K562 (cell line): Measurements from ENCODE around the gene DISC1. TPM values are rescaled to one million over a fixed set of nuclear protein-coding genes. Genes with fewer than 3 reads are reported as not detected.

Experiments
- ATAC-seq: fragments of 200-7000 bp; cut with Tn5 transposase; 3 replicates; pipeline ENCODE4 v1.9.1; 2020; ENCODE audit warnings: moderate library complexity
- BruUV-seq: library from RNA; stranded (reverse); fragments of 400-500 nt; replicated peaks from 2 replicates; lab custom pipeline; 2021; lab: Mats Ljungman, UMichigan
- CTCF ChIA-PET: fragments of 300-600 bp; formaldehyde crosslinking; extraction: SDS; loops from one replicate; lab custom pipeline; 2021; ENCODE audit warnings: low intra/inter-chr PET ratio; lab: Yijun Ruan, JAX
- POLR2A ChIA-PET: fragments of 300-600, 350-650 bp; sonication (Branson Sonifier 250); formaldehyde crosslinking; extraction: SDS; loops from one replicate; lab custom pipeline; 2021; ENCODE audit warnings: antibody characterized with exemption, inconsistent platforms; lab: Yijun Ruan, JAX
- DNase-seq, 4 experiments: peaks; one replicate each; pipeline versions ENCODE4 v3.0.0 to v3.0.0-alpha.2; 2011 to 2018; ENCODE audit warnings: low spot score in 3 of 4, mixed read lengths in 3 of 4; ENCODE audit errors: extremely low read depth in 1 of 4
- FAIRE-seq: peaks from 2 replicates; lab custom pipeline; 2011; peaks lifted over from hg19 to GRCh38; lab: Jason Lieb, UNC
- H2AFZ ChIP-seq: 2 replicates; pipeline ENCODE4 v1.6.0; 2011; ENCODE audit warnings: low read depth, low read length, control low read depth, inconsistent platforms
- H3K27ac ChIP-seq: fragments of 200-600 bp; 3 replicates; pipeline ENCODE4 v1.8.0; 2011; ENCODE audit warnings: low read depth, mild to moderate bottlenecking, control low read depth, inconsistent platforms, low read length, moderate library complexity, mixed read lengths; ENCODE audit errors: extremely low read depth
- H3K27me3 ChIP-seq, 2 experiments: fragments of 300-600 bp in 1 of 2; 2 replicates in 1 of 2; 3 replicates in 1 of 2; pipeline versions ENCODE4 v1.6.0 to v1.8.0; 2011; ENCODE audit warnings: inconsistent platforms in 2 of 2, low read length in 2 of 2, mild to moderate bottlenecking in 1 of 2, mixed read lengths in 1 of 2, moderate library complexity in 1 of 2; ENCODE audit not compliant: control insufficient read depth in 2 of 2, insufficient read depth in 2 of 2
- H3K36me3 ChIP-seq: fragments of 300-600 bp; 3 replicates; pipeline ENCODE4 v1.8.0; 2011; ENCODE audit warnings: mild to moderate bottlenecking, low read length, inconsistent platforms; ENCODE audit not compliant: control insufficient read depth, insufficient read depth
- H3K4me1 ChIP-seq, 2 experiments: fragments of 200-600 bp in 1 of 2; replicated peaks in 1 of 2; 2 replicates in 1 of 2; 3 replicates in 1 of 2; pipeline versions ENCODE4 v1.5.1 to v1.8.0; 2011; ENCODE audit warnings: inconsistent platforms in 2 of 2, low read length in 2 of 2, mild to moderate bottlenecking in 1 of 2, mixed read lengths in 1 of 2, moderate library complexity in 1 of 2; ENCODE audit not compliant: control insufficient read depth in 2 of 2, insufficient read depth in 2 of 2
- H3K4me2 ChIP-seq: 2 replicates; pipeline ENCODE4 v1.6.1; 2011; ENCODE audit warnings: low read length, control low read depth, inconsistent platforms, mixed read lengths; ENCODE audit not compliant: insufficient read depth
- H3K4me3 ChIP-seq: fragments of 200-600 bp; sonication (generic), shearing (Covaris generic); 2 replicates; pipeline ENCODE4 v1.5.1; 2016; ENCODE audit warnings: control low read depth, inconsistent platforms
- H3K79me2 ChIP-seq: fragments of 200-600 bp; 3 replicates; pipeline ENCODE4 v1.8.0; 2011; ENCODE audit warnings: low read length, inconsistent platforms; ENCODE audit not compliant: control insufficient read depth, insufficient read depth
- H3K9ac ChIP-seq, 2 experiments: 2 replicates each; pipeline versions ENCODE4 v1.6.0 to v1.6.1; 2011; ENCODE audit warnings: low read depth in 2 of 2, low read length in 2 of 2, control low read depth in 1 of 2, inconsistent platforms in 1 of 2, mild to moderate bottlenecking in 1 of 2, mixed read lengths in 1 of 2; ENCODE audit not compliant: insufficient read depth in 1 of 2
- H3K9me1 ChIP-seq: one replicate; pipeline ENCODE4 v1.6.0; 2011; ENCODE audit warnings: inconsistent platforms, mild to moderate bottlenecking, low read length, moderate library complexity; ENCODE audit not compliant: control insufficient read depth, insufficient read depth
- H3K9me3 ChIP-seq: replicated peaks from 2 replicates; pipeline ENCODE4 v1.5.1; 2011; ENCODE audit warnings: low read depth, low read length, inconsistent platforms; ENCODE audit not compliant: control insufficient read depth, insufficient read depth
- H4K20me1 ChIP-seq: replicated peaks from 2 replicates; pipeline ENCODE4 v1.6.1; 2011; ENCODE audit warnings: low read length, inconsistent platforms, mixed read lengths; ENCODE audit not compliant: control insufficient read depth, insufficient read depth
- ETV5 ChIP-seq: sonication (generic); formaldehyde crosslinking; IDR thresholded peaks from 2 replicates; pipeline ENCODE4 v1.4.0; 2020; ENCODE audit warnings: low read depth, mild to moderate bottlenecking, missing genetic modification reagents
- MTA3 ChIP-seq: fragments of 450-650 bp; formaldehyde crosslinking; IDR thresholded peaks from 2 replicates; pipeline ENCODE4 v1.6.1; 2017; ENCODE audit warnings: mild to moderate bottlenecking, borderline replicate concordance
- MYC ChIP-seq, 2 experiments: fragments of 250-450 bp in 1 of 2; sonication (Bioruptor Pico) in 1 of 2; IDR thresholded peaks; 2 replicates each; pipeline versions ENCODE4 v1.5.1 to v1.6.1; 2012 to 2021; ENCODE audit warnings: low read depth in 2 of 2, borderline replicate concordance in 1 of 2, improper control_type of control experiment in 1 of 2, low read length in 1 of 2, mild to moderate bottlenecking in 1 of 2, moderate library complexity in 1 of 2
- U2AF1 ChIP-seq: fragments of 200-400 bp; formaldehyde crosslinking; optimal IDR thresholded peaks from 2 replicates; pipeline ENCODE3; 2017; ENCODE audit warnings: mild to moderate bottlenecking, low read depth, low read length, moderate library complexity
- ZNF311 ChIP-seq: fragments of 250-450 bp; sonication (Bioruptor Pico); IDR thresholded peaks from 2 replicates; pipeline ENCODE4 v1.4.0; 2020; ENCODE audit warnings: mild to moderate bottlenecking, moderate library complexity
- whole genome bisulfite sequencing: fragments of 100-300 bp; shearing (Covaris generic); methylation state at CpG from one replicate; pipeline ENCODE4 v1.1.6; 2016; ENCODE audit warnings: low coverage, mixed read lengths; ENCODE audit not compliant: insufficient coverage; ENCODE audit errors: missing lambda C conversion rate; 5-methylcytosine and 5-hydroxymethylcytosine counted together
- in situ Hi-C: fragments of 300-500 bp; cut with MboI; formaldehyde crosslinking; loops from 4 replicates; pipeline ENCODE4 v1.15.0; 2018; ENCODE audit warnings: inconsistent platforms, mixed read lengths
- intact Hi-C: fragments of 100-400 bp; cut with micrococcal nuclease; formaldehyde crosslinking; loops from 2 replicates; pipeline ENCODE4 v1.14.2; 2022
- polyA plus RNA-seq, 8 experiments: library from polyadenylated mRNA; depleted of rRNA in 4 of 8; stranded (reverse) in 5 of 8; unstranded in 3 of 8; fragments of >200 nt; fragmentation: Nextera tagmentation in 2 of 8; fragmentation: Illumina TruSeq in 1 of 8; extraction: Ambion mirVana in 2 of 8; extraction: Trizol in 1 of 8; gene quantifications; 2 replicates each; pipeline versions ENCODE4 v1.2.1 to v1.2.3, GENCODE V29; 2011 to 2014; ENCODE audit warnings: inconsistent platforms in 1 of 8, missing spikeins in 1 of 8
- total RNA-seq, 7 experiments: library from RNA; depleted of rRNA in 6 of 7; stranded (reverse); fragments of >200 nt in 6 of 7; fragmentation: Illumina TruSeq in 2 of 7; extraction: Trizol in 2 of 7; gene quantifications; 2 replicates each; pipeline versions ENCODE4 v1.2.1 to v1.2.3, GENCODE V29; 2011 to 2021; ENCODE audit warnings: low replicate concordance in 1 of 7

The DISC1 gene
- total and polyA plus RNA-seq, 9 of the 15 experiments (the other 6 are each of a cell fraction or from before 2014, with no cell fraction given), result 0.01 to 0.11 (median 0.08) TPM; not detected in 1

DNA sequence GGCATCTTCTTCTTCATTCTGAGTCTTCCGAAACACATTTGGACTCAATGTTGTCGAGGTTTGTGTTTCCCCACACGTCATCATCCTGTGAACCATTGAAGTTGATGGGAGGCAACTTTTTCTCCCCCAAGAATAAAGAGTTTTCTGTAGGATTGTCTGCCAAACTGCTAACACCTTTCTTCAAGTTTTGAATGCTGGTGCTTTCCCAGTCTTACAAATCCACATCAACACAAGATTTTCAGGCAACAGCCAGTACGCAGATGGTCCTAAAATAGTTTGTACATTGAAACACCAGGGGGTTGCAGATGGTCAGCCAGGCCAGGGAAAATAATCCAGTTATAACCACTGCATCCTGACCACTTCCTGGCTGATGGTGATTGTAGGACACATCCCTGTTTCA is 187.9 kb downstream of the DISC1 start:
- Histone ChIP-seq H3K36me3 (no peaks in the 10 kb centered on the region), H3K27ac (no peak overlapping the region), H3K9me1 (no peaks in the 10 kb centered on the region), H3K4me2 (no peak overlapping the region), H3K4me3 (no peak overlapping the region), H4K20me1 (no peaks in the 10 kb centered on the region), H3K4me1 (no peaks in the 10 kb centered on the region), H3K79me2 (no peaks in the 10 kb centered on the region), H3K9ac (no peak overlapping the region), H3K9me3 (no peaks in the 10 kb centered on the region), H3K27me3 (no peaks in the 10 kb centered on the region), H2AFZ (no peak overlapping the region)
- FAIRE-seq, result no peak
- POLR2A ChIA-PET, result no interaction called here
- DNase-seq, result no peak
- no peak for ATAC-seq
- intact Hi-C loops, result no loop called here
- in situ Hi-C loops, result no loop called here
- WGBS, result 0% methylated on average over 4 of the region's 4 CpGs
- BruUV-seq, result no TSS peak
- CTCF ChIA-PET, result no interaction called here
- no peak for TF ChIP-seq ETV5

DNA sequence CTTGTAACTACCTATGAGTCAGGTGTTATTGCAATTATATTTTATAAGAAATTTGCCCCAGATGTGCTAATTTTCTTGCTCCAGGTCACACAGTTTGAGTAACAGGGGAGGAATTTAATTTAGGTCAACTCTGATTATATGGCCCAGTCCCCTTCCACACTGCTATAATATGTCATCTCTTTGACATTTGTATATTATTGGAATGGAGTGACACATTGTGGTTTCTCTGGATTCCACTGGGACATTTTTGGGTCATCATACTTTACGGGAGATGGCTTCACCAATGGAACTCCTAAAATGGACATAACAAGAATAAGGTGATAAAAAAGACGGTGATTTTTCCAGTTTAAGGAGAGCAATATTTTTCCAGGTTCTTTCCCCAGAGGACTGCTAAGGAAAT is 191.2 kb downstream of the DISC1 start:
- no TSS peak for BruUV-seq
- H3K36me3 ChIP-seq, result no peaks in the 10 kb centered on the region
- ATAC-seq (no peak), DNase-seq (no peak), FAIRE-seq (no peak)
- 2% methylated on average over 2 of the region's 2 CpGs for WGBS
- intact Hi-C loops, result no loop called here
- no peaks in the 10 kb centered on the region for H3K9me3 ChIP-seq
- H3K79me2 ChIP-seq, result no peaks in the 10 kb centered on the region
- H3K27ac ChIP-seq, result no peak overlapping the region
- ChIA-PET POLR2A (no interaction called here), CTCF (no interaction called here)
- no peak overlapping the region for H3K4me2 ChIP-seq
- H2AFZ ChIP-seq, result no peak overlapping the region
- H3K4me3 ChIP-seq, result no peak overlapping the region
- in situ Hi-C loops, result no loop called here
- H3K9me1 ChIP-seq, result no peaks in the 10 kb centered on the region
- H4K20me1 ChIP-seq, result no peaks in the 10 kb centered on the region
- no peak overlapping the region for H3K9ac ChIP-seq
- H3K4me1 ChIP-seq, result no peaks in the 10 kb centered on the region
- TF ChIP-seq MYC (IDR thresholded peaks at IDR 0.05; ENCODE audit: low read depth, low read length) (no peak), MYC (CRISPR knock-in tag; IDR thresholded peaks at IDR 0.05; ENCODE audit: borderline replicate concordance, low read depth) (no peak), ZNF311 (CRISPR knock-in tag) (no peak), MTA3 (no peak), U2AF1 (no peak)
- no peaks in the 10 kb centered on the region for H3K27me3 ChIP-seq
